GM19452 (cell line): Measurements from ENCODE around the gene FAHD2A.
"Not testable (repeated sequence)": the region's sequence is repeated elsewhere in the genome, so short reads cannot be mapped to it uniquely, and the experiment has no call there.

Experiments used
- ATAC-seq: cut with Tn5 transposase; IDR thresholded peaks from one replicate; pipeline ENCODE4 v1.9.1; 2021; ENCODE audit not compliant: unreplicated experiment

FAHD2A gene

DNA sequence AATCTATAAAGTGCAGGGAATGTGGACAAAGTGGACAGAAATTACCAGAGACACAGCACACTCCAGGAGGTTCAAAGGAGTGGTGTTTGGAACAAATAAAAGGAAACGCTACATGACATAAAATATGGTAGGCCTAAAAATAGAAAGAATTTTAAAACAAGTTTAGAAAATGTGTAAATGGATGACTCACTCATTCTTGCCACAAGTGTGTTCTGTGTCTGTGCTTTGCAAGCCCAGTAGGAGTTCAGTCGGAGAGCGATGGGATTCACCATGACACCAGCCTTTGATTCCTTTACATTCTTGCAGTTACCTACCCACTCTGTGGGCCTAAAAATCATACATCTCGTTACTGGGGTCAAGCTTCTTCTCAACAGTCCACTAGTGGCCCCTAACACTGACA, 30.9 kb downstream of the FAHD2A start:
- not testable (repeated sequence) for ATAC-seq

DNA sequence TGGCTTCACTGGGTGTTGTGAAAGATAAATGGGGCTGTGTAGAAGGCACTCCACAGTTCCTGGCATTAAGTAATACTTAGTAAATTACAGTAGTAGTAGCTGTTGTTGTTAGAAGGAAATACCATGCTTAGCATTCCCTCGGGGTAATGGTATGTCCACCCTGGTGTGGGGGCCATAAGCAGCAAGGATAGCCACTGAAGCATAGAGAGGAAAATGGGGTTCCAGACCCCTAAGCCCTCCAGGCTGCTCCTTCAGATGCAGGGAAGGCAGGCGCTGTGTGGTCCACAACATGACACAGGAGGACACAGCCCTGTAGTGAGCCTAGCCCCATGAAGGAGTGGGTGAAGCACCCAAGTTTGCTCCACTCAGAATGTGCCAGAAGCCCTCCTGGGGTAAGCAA, 31.5 kb downstream of the FAHD2A start:
- ATAC-seq = not testable (repeated sequence)

DNA sequence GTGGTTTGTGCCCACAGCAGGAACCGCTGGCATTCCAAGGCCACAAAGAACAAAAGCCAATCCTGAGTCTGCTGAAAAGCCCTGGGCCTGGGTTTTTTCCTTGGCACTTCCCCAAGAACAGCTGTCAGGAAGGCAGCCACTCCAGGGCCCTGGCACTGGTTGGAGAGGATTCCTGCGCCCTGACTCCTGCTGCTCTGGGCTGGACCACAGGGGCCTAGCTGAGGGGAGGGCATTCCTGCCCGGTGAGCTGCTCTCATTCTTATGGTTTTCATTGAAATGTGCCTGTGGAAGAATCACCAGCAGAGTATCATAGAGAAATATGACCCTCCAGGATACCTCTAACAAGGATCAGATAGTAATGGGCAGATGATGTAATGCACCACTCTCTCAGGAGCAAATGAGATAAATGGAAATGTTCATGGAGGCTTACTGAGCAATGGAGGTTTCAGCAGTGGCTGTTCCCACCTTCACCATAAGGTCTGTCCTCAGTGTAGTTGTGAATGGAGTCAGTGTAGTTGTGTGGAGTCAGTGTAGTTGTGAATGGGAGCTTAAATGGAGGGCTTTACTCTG, 32.1 kb downstream of the FAHD2A start:
- ATAC-seq = not testable (repeated sequence)

DNA sequence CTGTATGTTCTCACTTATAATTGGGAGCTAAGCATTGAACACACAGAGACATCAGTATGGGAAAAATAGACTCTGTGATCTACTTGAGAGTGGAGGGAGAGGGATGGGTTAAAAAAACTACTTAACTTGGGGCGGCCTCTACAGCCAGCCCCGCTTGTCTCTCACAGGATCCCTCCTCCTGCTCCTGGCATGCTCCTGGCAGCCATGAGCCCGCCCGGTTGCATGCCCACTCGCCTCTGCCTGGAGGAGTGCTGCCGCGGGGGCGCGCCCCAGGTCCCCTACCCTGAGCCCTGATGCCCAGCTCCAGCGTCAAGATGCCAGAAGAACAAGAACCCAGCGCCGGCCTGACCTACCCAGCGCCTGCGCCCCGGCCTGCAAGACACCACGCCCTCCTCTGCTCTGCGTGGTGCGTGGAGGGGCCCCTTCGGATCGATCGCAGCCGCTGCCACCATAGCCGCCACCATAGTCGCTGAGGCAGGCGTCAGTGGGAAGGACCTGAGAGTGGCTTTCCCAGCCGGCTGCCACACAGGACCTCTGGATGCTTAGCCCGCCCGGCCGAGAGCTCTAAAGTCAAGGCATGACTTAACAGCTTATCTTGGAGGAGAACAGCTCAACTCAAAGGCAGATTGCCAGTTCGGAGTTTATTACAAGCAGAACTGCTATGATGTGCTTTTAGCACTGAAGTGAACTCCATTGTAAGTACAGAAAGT, 32.8 kb downstream of the FAHD2A start:
- not testable (repeated sequence) for ATAC-seq

DNA sequence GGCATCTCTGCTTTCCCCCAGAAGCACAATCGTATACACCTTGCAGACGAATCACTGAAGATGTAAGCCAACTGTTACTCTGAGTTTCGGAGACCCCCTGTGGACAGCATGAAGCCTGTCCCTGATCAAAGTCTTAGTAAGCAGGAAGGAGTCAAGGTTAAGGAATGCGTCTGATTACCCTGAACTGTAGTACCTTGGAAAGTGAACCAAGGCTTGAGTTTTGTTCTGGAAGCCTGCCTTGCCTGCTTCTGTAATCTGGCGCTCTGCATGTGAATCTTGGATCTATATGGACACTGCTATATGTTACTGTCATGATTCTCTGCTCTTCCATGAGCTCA, 33.3 kb downstream of the FAHD2A start:
- ATAC-seq = not testable (repeated sequence)

DNA sequence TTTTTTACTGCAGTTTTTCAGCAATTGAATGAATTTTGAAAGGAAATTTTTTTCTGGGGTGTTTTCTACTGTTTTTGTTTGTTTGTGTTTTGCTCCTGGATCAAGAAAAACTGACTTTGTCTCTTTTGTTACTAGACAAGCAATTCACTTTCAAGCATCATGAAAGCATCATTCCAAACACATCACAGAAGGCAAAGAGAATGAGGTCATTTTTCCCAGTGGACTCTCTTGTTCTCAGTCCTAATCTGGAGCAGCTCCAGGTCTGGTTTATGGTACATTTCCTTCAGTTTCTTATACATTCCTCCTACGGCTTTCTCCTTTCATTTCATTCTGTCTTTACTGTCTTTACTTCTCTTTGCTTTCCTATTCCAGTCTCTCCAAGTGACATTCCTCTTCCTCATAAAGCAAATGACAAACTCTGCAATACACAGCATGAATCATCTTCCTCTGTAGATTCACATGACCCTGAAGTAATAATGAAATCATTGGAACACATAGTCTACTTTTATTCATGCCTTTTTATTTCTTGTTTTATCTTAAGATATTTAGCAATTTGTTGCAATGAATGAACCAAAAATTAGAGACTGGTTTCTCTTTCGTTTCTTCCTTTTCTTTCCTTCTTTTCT, 40.1 kb downstream of the FAHD2A start:
- ATAC-seq = not testable (repeated sequence)

DNA sequence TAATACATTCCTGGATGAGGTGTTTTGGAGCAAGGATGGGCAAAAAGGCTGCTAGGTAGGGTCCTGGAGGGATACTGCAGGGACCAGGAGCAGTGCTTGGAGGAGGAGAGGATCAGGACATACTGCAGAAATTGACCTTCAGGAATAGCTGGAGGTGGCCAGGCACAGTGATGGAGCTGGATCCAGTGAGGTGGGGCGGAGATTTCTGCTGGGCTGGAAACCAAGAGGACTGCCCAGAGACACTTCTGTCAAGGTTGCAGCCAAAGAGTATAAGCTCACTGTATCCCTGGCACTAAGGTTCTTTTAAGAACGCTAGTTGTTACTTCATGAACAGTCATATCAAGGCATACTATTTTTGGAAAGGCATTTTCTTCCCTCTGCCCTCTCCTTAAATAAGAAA, 42.8 kb downstream of the FAHD2A start:
- not testable (repeated sequence) for ATAC-seq

DNA sequence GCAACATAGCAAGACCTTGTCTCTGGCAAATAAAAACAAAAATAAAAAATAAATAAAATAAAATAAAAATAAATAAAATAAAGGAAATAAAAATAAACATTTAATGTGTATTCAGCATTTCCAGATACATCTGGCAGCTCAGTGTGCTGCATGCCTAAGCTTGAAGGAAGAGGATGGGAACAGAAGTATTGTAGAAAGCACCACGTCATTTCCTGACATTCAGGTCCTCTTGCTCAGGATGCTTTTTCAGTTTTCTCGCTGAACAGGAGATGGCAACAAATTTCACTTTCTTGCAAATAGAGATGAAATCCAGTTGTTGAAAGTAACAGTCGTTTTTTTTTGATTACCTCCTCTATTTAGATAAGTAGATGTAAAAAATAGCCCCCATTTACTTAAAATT, 60.8 kb downstream of the FAHD2A start:
- ATAC-seq = not testable (repeated sequence)
